Measurements from ENCODE around the gene SH2D3A. TPM values are rescaled to one million over a fixed set of nuclear protein-coding genes. Genes with fewer than 3 reads are reported as not detected.

Gene SH2D3A
- total and polyA plus RNA-seq, 2 experiments from 2014 or later: 20.7 to 38.4 TPM

GRCh38 chr19:6724631-6725492 is 42.4 kb downstream of the SH2D3A start:
- Mint-ChIP-seq H3K4me1 (peaks cover 6% of the 10 kb centered on the region), H3K36me3 (ENCODE audit: low read depth) (peaks cover under 1% of the 10 kb centered on the region; the same call in 2 of the 3 replicates), H3K9me3 (peaks cover 7% of the 10 kb centered on the region), H3K27me3 (ENCODE audit: insufficient read depth, low read depth, poor library complexity) (peaks cover 10% of the 10 kb centered on the region), H3K27ac (no peak overlapping the region; the same call in 1 of the 2 replicates), H3K4me3 (no peak overlapping the region)
- no peak overlapping the region for H2AFZ ChIP-seq
- no peaks in the 10 kb centered on the region for H3F3A ChIP-seq (replicated peaks; ENCODE audit: low read depth)
- no peak overlapping the region for H3K4me2 ChIP-seq
- no peaks in the 10 kb centered on the region for H3K9me2 ChIP-seq (ENCODE audit: insufficient read depth)
- no peak for ATAC-seq
- no peak overlapping the region for H3K4me3 ChIP-seq
- no peaks in the 10 kb centered on the region for H3K79me2 ChIP-seq (replicated peaks; ENCODE audit: insufficient read depth)
- no peaks in the 10 kb centered on the region for H3K36me3 ChIP-seq (ENCODE audit: insufficient read depth)
- H4K20me1 ChIP-seq (replicated peaks; ENCODE audit: insufficient read depth): no peaks in the 10 kb centered on the region
- peaks cover 15% of the 10 kb centered on the region for H3K4me1 ChIP-seq (ENCODE audit: insufficient read depth)
- no peak for DNase-seq (ENCODE audit: low spot score)
- H3K27ac ChIP-seq (ENCODE audit: low read depth): no peak overlapping the region
- TF ChIP-seq POLR2AphosphoS5 (IDR thresholded peaks at IDR 0.05; ENCODE audit: low read depth) (no peak), REST (IDR thresholded peaks at IDR 0.05; ENCODE audit: unreplicated experiment) (no peak), ZNF331 (CRISPR knock-in tag; IDR thresholded peaks at IDR 0.05; ENCODE audit: low read depth) (no peak), EZH2 (IDR thresholded peaks at IDR 0.05; ENCODE audit: low read depth, unreplicated experiment) (no peak), NANOG (IDR thresholded peaks at IDR 0.05; ENCODE audit: borderline replicate concordance) (no peak), ZNF462 (CRISPR knock-in tag; IDR thresholded peaks at IDR 0.05) (no peak), EZH2phosphoT487 (IDR thresholded peaks at IDR 0.05; ENCODE audit: unreplicated experiment) (no peak), JUNB (IDR thresholded peaks at IDR 0.05; ENCODE audit: unreplicated experiment) (no peak), CREB1 (CRISPR knock-in tag; IDR thresholded peaks at IDR 0.05; ENCODE audit: low read depth) (no peak), CTCF (conservative IDR thresholded peaks at IDR 0.05; ENCODE audit: low read depth in 2 of 2) (no peak)
- H3K27me3 ChIP-seq (ENCODE audit: insufficient read depth): no peaks in the 10 kb centered on the region

All from GM23338 (cell line).